Body of pancreas (tissue), 4 donors: ENCODE data around the gene SI. TPM values are rescaled to one million over a fixed set of nuclear protein-coding genes. Genes with fewer than 3 reads are reported as not detected.
"Not testable (repeated sequence)": the region's sequence is repeated elsewhere in the genome, so short reads cannot be mapped to it uniquely, and the experiment has no call there.

Experiments
- ATAC-seq: fragments of 150-250 bp; one replicate; pipeline ENCODE4 v1.9.1; 2016
- DNase-seq, 4 donors: peaks; one replicate each; pipeline ENCODE4 v3.0.0-alpha.2; 2019
- H3K27ac ChIP-seq, 4 donors: fragments of 200-600 bp; sonication (generic); 1 replicate in 3 of 4; 2 replicates in 1 of 4; pipeline versions ENCODE4 v1.5.1 to v1.6.1; 2016 to 2019; ENCODE audit warnings: mild to moderate bottlenecking in 1 of 4, mixed read lengths in 1 of 4, moderate library complexity in 1 of 4
- H3K27me3 ChIP-seq, 2 donors: fragments of 200-600 bp; sonication (generic); one replicate each; pipeline ENCODE4 v1.6.0; 2016; ENCODE audit warnings: mild to moderate bottlenecking in 1 of 2
- H3K36me3 ChIP-seq, 2 donors: fragments of 200-600 bp; sonication (generic); replicated peaks in 1 of 2; 2 replicates each; pipeline ENCODE4 v1.5.1; 2016; ENCODE audit warnings: low read depth in 2 of 2; ENCODE audit not compliant: insufficient read depth in 1 of 2
- H3K4me1 ChIP-seq: fragments of 200-600 bp; sonication (generic); one replicate; pipeline ENCODE4 v1.6.0; 2016
- H3K4me3 ChIP-seq, 2 donors: fragments of 200-600 bp; sonication (generic); 1 replicate in 1 of 2; 2 replicates in 1 of 2; pipeline ENCODE4 v1.5.1; 2016 to 2019
- H3K9me3 ChIP-seq, 3 donors: fragments of 200-600 bp; sonication (generic); 1 replicate in 2 of 3; 2 replicates in 1 of 3; pipeline ENCODE4 v1.5.1; 2016
- CTCF ChIP-seq, 7 experiments: fragments of 450-650 bp in 4 of 7; fragments of 200-600 bp in 3 of 7; sonication (generic) in 3 of 7; IDR thresholded peaks; one replicate each; pipeline ENCODE4 v1.5.1; 2016 to 2019; ENCODE audit warnings: antibody characterized with exemption in 7 of 7
- POLR2A ChIP-seq, 3 donors: fragments of 450-650 bp; IDR thresholded peaks; one replicate each; pipeline ENCODE4 v1.6.1; 2016; ENCODE audit warnings: antibody characterized with exemption in 3 of 3, mild to moderate bottlenecking in 2 of 3
- WGBS, 2 donors: methylation state at CpG; one replicate each; pipeline ENCODE4 v1.1.5; 2017; 5-methylcytosine and 5-hydroxymethylcytosine counted together
- intact Hi-C: fragments of 100-400 bp; cut with DNase I; formaldehyde crosslinking; loops from one replicate; pipeline ENCODE4 v1.15.1; 2023
- total RNA-seq, 2 donors: library from RNA; depleted of rRNA; stranded (reverse); fragments of >200 nt; gene quantifications; one replicate each; pipeline ENCODE4 v1.1.0, GENCODE V29; 2016

Gene SI
- total RNA-seq, 2 donors from 2014 or later = not detected

GRCh38 chr3:165011557-165011956 lies 66.7 kb downstream of the SI start:
- intact Hi-C loops = no loop called here
- ATAC-seq (no peak), DNase-seq (no peak)
- Histone ChIP-seq H3K27me3 (no peaks in the 10 kb centered on the region), H3K36me3 (no peaks in the 10 kb centered on the region), H3K4me1 (no peaks in the 10 kb centered on the region), H3K4me3 (no peak overlapping the region), H3K9me3 (no peaks in the 10 kb centered on the region), H3K27ac (no peak overlapping the region)
- WGBS, 2 donors = 88 to 92% methylated on average over 3 of the region's 3 CpGs
- TF ChIP-seq POLR2A (IDR thresholded peaks at IDR 0.05) = no peak

GRCh38 chr3:164984947-164985346 lies 93.3 kb downstream of the SI start:
- H3K36me3 ChIP-seq = no peaks in the 10 kb centered on the region
- no peaks in the 10 kb centered on the region for H3K4me1 ChIP-seq
- ATAC-seq (no peak), DNase-seq (no peak)
- H3K27me3 ChIP-seq = no peaks in the 10 kb centered on the region
- TF ChIP-seq CTCF (IDR thresholded peaks at IDR 0.05) (no peak), POLR2A (IDR thresholded peaks at IDR 0.05) (no peak)
- 19 to 20% methylated on average over 1 of the region's 1 CpG for WGBS, 2 donors
- no peak overlapping the region for H3K27ac ChIP-seq
- no peak overlapping the region for H3K4me3 ChIP-seq
- H3K9me3 ChIP-seq = no peaks in the 10 kb centered on the region
- intact Hi-C loops = no loop called here

GRCh38 chr3:164962610-164963009 lies 115.7 kb downstream of the SI start:
- DNase-seq (no peak), ATAC-seq (no peak)
- H3K36me3 ChIP-seq = no peaks in the 10 kb centered on the region
- no peak overlapping the region for H3K27ac ChIP-seq
- intact Hi-C loops = no loop called here
- no peaks in the 10 kb centered on the region for H3K9me3 ChIP-seq
- H3K4me1 ChIP-seq = no peaks in the 10 kb centered on the region
- no peak overlapping the region for H3K4me3 ChIP-seq
- TF ChIP-seq CTCF (IDR thresholded peaks at IDR 0.05) (no peak), POLR2A (IDR thresholded peaks at IDR 0.05) (no peak)
- H3K27me3 ChIP-seq = no peaks in the 10 kb centered on the region
- 68 to 71% methylated on average over 6 of the region's 6 CpGs for whole genome bisulfite sequencing, 2 donors

GRCh38 chr3:164952966-164953365 lies 125.3 kb downstream of the SI start:
- Histone ChIP-seq H3K27ac (no peak overlapping the region), H3K27me3 (no peaks in the 10 kb centered on the region), H3K4me1 (no peaks in the 10 kb centered on the region), H3K9me3 (no peaks in the 10 kb centered on the region), H3K4me3 (no peak overlapping the region), H3K36me3 (no peaks in the 10 kb centered on the region)
- no peak for DNase-seq
- ATAC-seq = no peak
- 77 to 82% methylated on average over 3 of the region's 3 CpGs for WGBS, 2 donors
- intact Hi-C loops = no loop called here
- TF ChIP-seq POLR2A (IDR thresholded peaks at IDR 0.05) = no peak

- 82 to 84% methylated on average over 7 of the region's 7 CpGs for WGBS, 2 donors
- H3K4me1 ChIP-seq = not testable (repeated sequence)
These were observed 126.9 kb downstream of the SI start for GRCh38 chr3:164951403-164951802.

GRCh38 chr3:164940745-164941144 lies 137.6 kb downstream of the SI start:
- no peak for DNase-seq
- Histone ChIP-seq H3K36me3 (no peaks in the 10 kb centered on the region), H3K4me3 (no peak overlapping the region), H3K27ac (no peak overlapping the region), H3K27me3 (no peaks in the 10 kb centered on the region), H3K9me3 (no peaks in the 10 kb centered on the region), H3K4me1 (no peaks in the 10 kb centered on the region)
- 79 to 90% methylated on average over 1 of the region's 1 CpG for WGBS, 2 donors
- ATAC-seq = no peak
- intact Hi-C loops = no loop called here
- TF ChIP-seq CTCF (IDR thresholded peaks at IDR 0.05) (no peak), POLR2A (IDR thresholded peaks at IDR 0.05) (no peak)

More at GRCh38 chr3:164951403-164951802, 126.9 kb downstream of the SI start:
- H3K9me3 ChIP-seq, ATAC-seq, DNase-seq, H3K4me3 ChIP-seq, H3K27ac ChIP-seq, H3K36me3 ChIP-seq, H3K27me3 ChIP-seq, intact Hi-C loops: not testable (repeated sequence)
